GM23248 (cell line): Measurements from ENCODE around the gene CASQ2.

Experiments
- EZH2 ChIP-seq: fragments of 200-600 bp; sonication (generic); IDR thresholded peaks from 2 replicates; pipeline ENCODE4 v1.6.1; 2018; ENCODE audit warnings: antibody characterized with exemption, mild to moderate bottlenecking; ENCODE audit not compliant: insufficient read depth, poor library complexity, severe bottlenecking
- EZH2phosphoT487 ChIP-seq: fragments of 200-600 bp; sonication (generic); IDR thresholded peaks from 2 replicates; pipeline ENCODE4 v1.6.1; 2018; ENCODE audit warnings: antibody characterized with exemption, moderate library complexity, mild to moderate bottlenecking, low read depth; ENCODE audit not compliant: insufficient read depth

DNA sequence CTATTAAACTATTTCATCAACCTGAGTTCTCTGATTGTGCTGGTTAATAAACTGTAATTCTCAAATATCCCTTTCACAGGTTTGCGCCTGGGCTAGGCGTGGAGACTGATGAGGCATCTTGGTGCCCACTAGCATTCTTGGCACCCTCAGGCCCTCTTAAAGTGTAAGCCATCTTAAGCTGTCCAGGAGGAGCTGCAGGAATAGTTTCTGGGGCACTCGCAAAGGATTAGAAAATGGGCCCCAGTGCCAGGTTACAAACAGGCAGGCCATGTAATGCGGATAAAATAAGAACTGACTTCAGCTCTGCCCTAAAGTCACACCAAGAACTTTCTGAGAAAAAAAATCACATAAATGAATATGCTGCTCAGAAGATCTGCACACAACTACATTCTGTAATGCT is 1.1 kb downstream of the CASQ2 start:
- no peak for TF ChIP-seq EZH2phosphoT487
- TF ChIP-seq EZH2, result no peak
